ENCODE data around the gene KIAA1755. TPM values are rescaled to one million over a fixed set of nuclear protein-coding genes. Genes with fewer than 3 reads are reported as not detected.

Gene KIAA1755
- total and polyA plus RNA-seq, 10 of the 15 experiments (the other 5 are each of a cell fraction or from before 2014, with no cell fraction given), result not detected

GRCh38 chr20:38202982-38203293, 57.6 kb downstream of the KIAA1755 start (continued):
- no peak for TF ChIP-seq NKRF (conservative IDR thresholded peaks at IDR 0.05)
- no peak for TF ChIP-seq NFYA (IDR thresholded peaks at IDR 0.05; ENCODE audit: borderline replicate concordance, low read depth, low read length)
- no peak for TF ChIP-seq BHLHE40 (IDR thresholded peaks at IDR 0.05; ENCODE audit: borderline replicate concordance in 1 of 2, low read depth in 2 of 2, low read length in 1 of 2)
- no peak for TF ChIP-seq CUX1 (IDR thresholded peaks at IDR 0.05; ENCODE audit: insufficient replicate concordance, low read depth, low read length)
- no peak for TF ChIP-seq ZNF207 (IDR thresholded peaks at IDR 0.05; ENCODE audit: borderline replicate concordance)
- TF ChIP-seq NFYB (IDR thresholded peaks at IDR 0.05; ENCODE audit: insufficient read depth, low read depth, low read length), result no peak

Data from GM12878 (cell line).